Lower lobe of right lung (tissue), 2 donors: ENCODE measurements around the gene ALPG. TPM values are rescaled to one million over a fixed set of nuclear protein-coding genes. Genes with fewer than 3 reads are reported as not detected.

Experiments used
- ATAC-seq, 2 donors: fragments of 200-7000 bp; cut with Tn5 transposase; one replicate each; pipeline ENCODE4 v1.9.1; 2020 to 2022; ENCODE audit warnings: mild to moderate bottlenecking in 2 of 2, moderate library complexity in 2 of 2
- DNase-seq: peaks from one replicate; pipeline ENCODE4 v3.0.0-alpha.2; 2020
- H3K27ac ChIP-seq: fragments of 200-600 bp; one replicate; pipeline ENCODE4 v1.8.0; 2022
- H3K27me3 ChIP-seq: fragments of 200-600 bp; one replicate; pipeline ENCODE4 v1.8.0; 2022; ENCODE audit warnings: low read depth
- H3K36me3 ChIP-seq: fragments of 200-600 bp; one replicate; pipeline ENCODE4 v1.8.0; 2022; ENCODE audit warnings: mild to moderate bottlenecking
- H3K4me1 ChIP-seq: fragments of 200-600 bp; one replicate; pipeline ENCODE4 v1.8.0; 2022
- H3K4me3 ChIP-seq: fragments of 200-600 bp; one replicate; pipeline ENCODE4 v1.8.0; 2022; ENCODE audit warnings: mild to moderate bottlenecking
- H3K9me3 ChIP-seq: fragments of 200-600 bp; one replicate; pipeline ENCODE4 v1.8.0; 2022
- CTCF ChIP-seq: fragments of 200-600 bp; IDR thresholded peaks from one replicate; pipeline ENCODE4 v1.8.0; 2022; ENCODE audit warnings: antibody characterized with exemption, mild to moderate bottlenecking
- intact Hi-C: fragments of 100-400 bp; cut with DNase I; formaldehyde crosslinking; loops from one replicate; pipeline ENCODE4 v1.11.0; 2022
- total RNA-seq: library from RNA; stranded (reverse); fragmentation: NEBNext Ultra II Directional; extraction: Animal tissue kit (Norgen Biotek cat#: 25700); gene quantifications from one replicate; pipeline ENCODE4 v1.2.1, GENCODE V29; 2021
- donor health status: DM: no; HTN: yes; CAD: no; lungs with severe emphysema.

ALPG gene
- total RNA-seq, 1 donor from 2014 or later, result 0.53 TPM

GRCh38 chr2:232454630-232455029, 48.0 kb downstream of the ALPG start:
- Histone ChIP-seq H3K27ac (no peak overlapping the region), H3K27me3 (peaks cover 24% of the 10 kb centered on the region), H3K4me3 (no peak overlapping the region), H3K36me3 (no peaks in the 10 kb centered on the region), H3K9me3 (no peaks in the 10 kb centered on the region), H3K4me1 (no peaks in the 10 kb centered on the region)
- no peak for ATAC-seq
- peak; percentile 13 for DNase-seq
- TF ChIP-seq CTCF, result no peak
- intact Hi-C loops, result no loop called here

DNA sequence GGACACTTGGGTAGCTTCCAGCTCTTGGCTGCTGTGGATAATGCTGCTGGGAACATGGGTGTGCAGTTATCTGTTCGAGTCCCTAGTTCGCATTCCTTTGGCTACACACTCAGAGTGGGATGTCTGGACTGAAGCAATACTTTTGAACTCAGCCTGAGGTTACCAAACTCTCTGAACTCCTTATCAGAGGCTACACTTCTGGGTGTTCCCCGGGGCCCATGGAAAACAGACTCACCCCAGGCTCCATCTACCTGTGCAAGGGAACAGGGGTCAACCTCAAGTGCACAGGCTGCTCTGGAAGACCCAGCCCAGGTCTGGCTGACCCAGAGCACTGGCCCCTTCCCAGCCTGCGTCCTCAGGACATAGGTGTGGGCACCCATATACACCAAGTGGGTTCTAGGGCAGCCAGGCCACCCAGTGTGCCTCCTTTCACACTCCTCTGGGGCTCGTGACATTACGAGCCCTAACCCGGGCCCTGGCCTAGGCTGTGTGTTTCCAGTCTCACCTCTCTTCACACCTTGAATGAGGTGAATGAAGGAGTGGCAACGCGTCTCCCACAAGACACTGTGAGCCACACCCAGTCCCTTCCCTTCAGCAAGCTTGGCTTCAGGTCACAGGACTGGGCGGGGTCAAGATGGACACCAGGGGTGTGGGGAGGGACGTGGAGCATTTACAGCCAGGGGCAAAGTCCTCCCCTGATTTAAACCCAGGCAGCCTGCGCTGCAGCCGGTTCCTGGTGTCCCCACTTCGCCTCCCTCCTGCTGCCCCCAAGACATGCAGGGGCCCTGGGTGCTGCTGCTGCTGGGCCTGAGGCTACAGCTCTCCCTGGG, 49.0 kb downstream of the ALPG start, which contains the start of gene ALPI:
Gene ALPI (plus strand): TSS at position 728 of the 830 bp plus-strand sequence. CDS start 47 bp downstream, at position 775.
- H3K9me3 ChIP-seq, result no peaks in the 10 kb centered on the region
- H3K4me1 ChIP-seq, result no peaks in the 10 kb centered on the region
- H3K27ac ChIP-seq, result no peak within 1 kb of the TSS
- DNase-seq (peak; percentile 32), ATAC-seq (no peak)
- no peak within 1 kb of the TSS for H3K4me3 ChIP-seq
- H3K36me3 ChIP-seq, result no peaks in the 10 kb centered on the region
- peaks cover 26% of the 10 kb centered on the region for H3K27me3 ChIP-seq
- intact Hi-C loops, result no loop called here
- no peak for TF ChIP-seq CTCF

GRCh38 chr2:232456296-232457120, 49.9 kb downstream of the ALPG start:
- H3K27ac ChIP-seq, result no peak overlapping the region
- no peak for ATAC-seq
- no peak overlapping the region for H3K4me3 ChIP-seq
- no peaks in the 10 kb centered on the region for H3K9me3 ChIP-seq
- H3K27me3 ChIP-seq, result peaks cover 26% of the 10 kb centered on the region
- H3K36me3 ChIP-seq, result no peaks in the 10 kb centered on the region
- DNase-seq, result peak; percentile 37
- no peaks in the 10 kb centered on the region for H3K4me1 ChIP-seq
- intact Hi-C loops, result no loop called here
- no peak for TF ChIP-seq CTCF

GRCh38 chr2:232457121-232458011, 50.7 kb downstream of the ALPG start:
- DNase-seq, result peak; percentile 32
- Histone ChIP-seq H3K27me3 (peaks cover 26% of the 10 kb centered on the region), H3K36me3 (no peaks in the 10 kb centered on the region), H3K27ac (no peak overlapping the region), H3K9me3 (no peaks in the 10 kb centered on the region), H3K4me1 (no peaks in the 10 kb centered on the region), H3K4me3 (no peak overlapping the region)
- intact Hi-C loops, result no loop called here
- no peak for ATAC-seq
- TF ChIP-seq CTCF, result no peak
